PC-3 (cell line): ENCODE results near the gene YTHDF1. TPM values are rescaled to one million over a fixed set of nuclear protein-coding genes. Genes with fewer than 3 reads are reported as not detected.

Source experiments
- ATAC-seq: fragments of 200-7000 bp; cut with Tn5 transposase; 2 replicates; pipeline ENCODE4 v1.9.1; 2020; ENCODE audit warnings: mild to moderate bottlenecking, moderate library complexity
- BruUV-seq: library from RNA; stranded (reverse); fragments of 400-500 nt; replicated peaks from 2 replicates; lab custom pipeline; 2021; lab: Mats Ljungman, UMichigan
- CTCF ChIA-PET: fragments of 300-600 bp; sonication (Branson Sonifier 250); formaldehyde crosslinking; loops from one replicate; lab custom pipeline; 2022; ENCODE audit warnings: antibody characterized with exemption; lab: Charles Lee
- POLR2A ChIA-PET: fragments of 300-600 bp; sonication (Branson Sonifier 250); formaldehyde crosslinking; loops from one replicate; lab custom pipeline; 2022; ENCODE audit warnings: antibody characterized with exemption; ENCODE audit not compliant: unreplicated experiment; lab: Charles Lee
- DNase-seq: peaks from one replicate; pipeline ENCODE4 v3.0.0-alpha.2; 2015
- H2AFZ ChIP-seq: fragments of 300-600 bp; sonication (generic); 2 replicates; pipeline ENCODE4 v1.6.0; 2016; ENCODE audit warnings: antibody characterized with exemption, low read length
- H3F3A ChIP-seq: fragments of 300-600 bp; sonication (generic); one replicate; pipeline ENCODE4 v1.6.0; 2017; ENCODE audit warnings: antibody characterized with exemption, low read length, control low read depth, mild to moderate bottlenecking; ENCODE audit not compliant: unreplicated experiment
- H3K27ac ChIP-seq: fragments of 300-600 bp; sonication (generic); 2 replicates; pipeline ENCODE4 v1.5.1; 2016; ENCODE audit warnings: mild to moderate bottlenecking, low read length
- H3K27me3 ChIP-seq: fragments of 300-600 bp; sonication (generic); 2 replicates; pipeline ENCODE4 v1.6.1; 2016; ENCODE audit warnings: low read length, mixed read lengths
- H3K36me3 ChIP-seq: fragments of 300-600 bp; sonication (generic); 2 replicates; pipeline ENCODE4 v1.6.1; 2016; ENCODE audit warnings: low read depth, mixed run types, low read length, mixed read lengths
- H3K4me1 ChIP-seq: fragments of 300-600 bp; sonication (generic); 2 replicates; pipeline ENCODE4 v1.5.1; 2016; ENCODE audit warnings: low read length; ENCODE audit not compliant: insufficient read depth
- H3K4me2 ChIP-seq: fragments of 300-600 bp; sonication (generic); 2 replicates; pipeline ENCODE4 v1.6.0; 2016; ENCODE audit warnings: low read length
- H3K4me3 ChIP-seq: fragments of 300-600 bp; sonication (generic); 2 replicates; pipeline ENCODE4 v1.5.1; 2016; ENCODE audit warnings: mild to moderate bottlenecking, low read length, mixed read lengths
- H3K79me2 ChIP-seq: fragments of 300-600 bp; sonication (generic); 2 replicates; pipeline ENCODE4 v1.6.1; 2017; ENCODE audit warnings: low read length, mixed read lengths
- H3K9ac ChIP-seq: fragments of 300-600 bp; sonication (generic); 2 replicates; pipeline ENCODE4 v1.6.0; 2016; ENCODE audit warnings: mild to moderate bottlenecking, low read length
- H3K9me2 ChIP-seq: fragments of 300-600 bp; sonication (generic); replicated peaks from 2 replicates; pipeline ENCODE4 v1.6.1; 2016; ENCODE audit warnings: mixed run types, low read length, mixed read lengths
- H3K9me3 ChIP-seq: fragments of 300-600 bp; sonication (generic); 2 replicates; pipeline ENCODE4 v1.6.1; 2016; ENCODE audit warnings: low read length, mixed read lengths
- H4K20me1 ChIP-seq: fragments of 300-600 bp; sonication (generic); 2 replicates; pipeline ENCODE4 v1.6.1; 2016; ENCODE audit warnings: low read length, mixed read lengths
- EZH2 ChIP-seq: fragments of 300-600 bp; sonication (generic); IDR thresholded peaks from one replicate; pipeline ENCODE4 v1.6.1; 2017; ENCODE audit warnings: antibody characterized with exemption, mild to moderate bottlenecking, low read length; ENCODE audit not compliant: unreplicated experiment
- EZH2phosphoT487 ChIP-seq: fragments of 300-600 bp; sonication (generic); IDR thresholded peaks from 2 replicates; pipeline ENCODE4 v1.6.1; 2018; ENCODE audit warnings: mild to moderate bottlenecking, antibody characterized with exemption, low read length, borderline replicate concordance
- intact Hi-C: fragments of 100-400 bp; cut with micrococcal nuclease; formaldehyde crosslinking; loops from 2 replicates; pipeline ENCODE4 v1.9.0; 2023
- total RNA-seq: library from RNA; depleted of rRNA; stranded (reverse); fragments of >200 nt; gene quantifications from 2 replicates; pipeline ENCODE4 v1.2.3, GENCODE V29; 2014
- TF ChIP-seq, protein P1 (sequence below): fragments of 300-600 bp; sonication (generic); conservative IDR thresholded peaks from 2 replicates; pipeline ENCODE4 v1.5.1; 2017; ENCODE audit warnings: antibody characterized with exemption, low read depth, mild to moderate bottlenecking, low read length

The YTHDF1 gene
- total RNA-seq, 1 experiment from 2014 or later, result 30.0 TPM

DNA sequence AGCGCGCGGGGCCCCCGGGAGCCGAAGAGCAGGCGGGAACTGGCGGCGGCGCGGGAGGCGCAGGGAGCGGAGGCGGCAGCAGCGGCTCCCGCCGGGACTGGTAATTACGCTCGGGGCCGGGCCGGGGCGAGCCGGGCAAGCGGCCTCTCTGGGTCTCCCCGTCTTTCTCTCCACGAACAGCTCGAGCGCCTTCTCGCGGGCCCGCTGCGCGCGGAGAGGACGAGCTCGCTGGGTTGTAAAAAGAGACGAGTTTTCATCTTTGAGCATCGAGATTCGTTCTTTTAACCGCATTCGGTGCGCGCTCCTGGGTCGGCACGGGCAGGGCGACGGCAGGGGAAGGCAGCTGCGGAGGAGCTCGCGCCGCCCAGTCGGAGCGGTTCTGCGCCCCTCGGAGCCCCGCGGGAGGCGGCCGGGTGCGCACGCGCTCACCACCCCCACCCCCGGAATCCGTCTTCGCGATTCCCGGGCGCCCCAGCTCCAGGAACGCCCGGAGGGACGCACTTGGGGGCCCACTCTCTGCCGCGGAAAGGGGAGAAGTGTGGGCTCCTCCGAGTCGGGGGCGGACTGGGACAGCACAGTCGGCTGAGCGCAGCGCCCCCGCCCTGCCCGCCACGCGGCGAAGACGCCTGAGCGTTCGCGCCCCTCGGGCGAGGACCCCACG lies 38.0 kb downstream of the YTHDF1 start:
- Histone ChIP-seq H3K27me3 (peaks cover 56% of the 10 kb centered on the region), H2AFZ (no peak overlapping the region), H3K79me2 (no peaks in the 10 kb centered on the region), H4K20me1 (0 out of 2 replicates have a peak, but pooled peaks cover 6% of the 10 kb centered on the region), H3K4me1 (no peaks in the 10 kb centered on the region; the same call in 1 of the 2 replicates), H3K9me3 (no peaks in the 10 kb centered on the region), H3K4me2 (no peak overlapping the region), H3F3A (no peaks in the 10 kb centered on the region), H3K9ac (no peak overlapping the region), H3K36me3 (no peaks in the 10 kb centered on the region), H3K9me2 (no peaks in the 10 kb centered on the region), H3K4me3 (no peak overlapping the region), H3K27ac (no peak overlapping the region)
- ChIA-PET CTCF (no interaction called here), POLR2A (no interaction called here)
- ATAC-seq, result no peak
- TF ChIP-seq, protein P1, sequence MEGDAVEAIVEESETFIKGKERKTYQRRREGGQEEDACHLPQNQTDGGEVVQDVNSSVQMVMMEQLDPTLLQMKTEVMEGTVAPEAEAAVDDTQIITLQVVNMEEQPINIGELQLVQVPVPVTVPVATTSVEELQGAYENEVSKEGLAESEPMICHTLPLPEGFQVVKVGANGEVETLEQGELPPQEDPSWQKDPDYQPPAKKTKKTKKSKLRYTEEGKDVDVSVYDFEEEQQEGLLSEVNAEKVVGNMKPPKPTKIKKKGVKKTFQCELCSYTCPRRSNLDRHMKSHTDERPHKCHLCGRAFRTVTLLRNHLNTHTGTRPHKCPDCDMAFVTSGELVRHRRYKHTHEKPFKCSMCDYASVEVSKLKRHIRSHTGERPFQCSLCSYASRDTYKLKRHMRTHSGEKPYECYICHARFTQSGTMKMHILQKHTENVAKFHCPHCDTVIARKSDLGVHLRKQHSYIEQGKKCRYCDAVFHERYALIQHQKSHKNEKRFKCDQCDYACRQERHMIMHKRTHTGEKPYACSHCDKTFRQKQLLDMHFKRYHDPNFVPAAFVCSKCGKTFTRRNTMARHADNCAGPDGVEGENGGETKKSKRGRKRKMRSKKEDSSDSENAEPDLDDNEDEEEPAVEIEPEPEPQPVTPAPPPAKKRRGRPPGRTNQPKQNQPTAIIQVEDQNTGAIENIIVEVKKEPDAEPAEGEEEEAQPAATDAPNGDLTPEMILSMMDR, result no peak
- TF ChIP-seq EZH2phosphoT487 (peak; percentile 74; the same call in 1 of the 2 replicates), EZH2 (peak; percentile 89)
- intact Hi-C loops, result loop anchor here (2.0 kb wide), 1 partner anchor 121 kb away; no protein-coding TSS in a partner anchor
- no peak for DNase-seq
- BruUV-seq, result no TSS peak

DNA sequence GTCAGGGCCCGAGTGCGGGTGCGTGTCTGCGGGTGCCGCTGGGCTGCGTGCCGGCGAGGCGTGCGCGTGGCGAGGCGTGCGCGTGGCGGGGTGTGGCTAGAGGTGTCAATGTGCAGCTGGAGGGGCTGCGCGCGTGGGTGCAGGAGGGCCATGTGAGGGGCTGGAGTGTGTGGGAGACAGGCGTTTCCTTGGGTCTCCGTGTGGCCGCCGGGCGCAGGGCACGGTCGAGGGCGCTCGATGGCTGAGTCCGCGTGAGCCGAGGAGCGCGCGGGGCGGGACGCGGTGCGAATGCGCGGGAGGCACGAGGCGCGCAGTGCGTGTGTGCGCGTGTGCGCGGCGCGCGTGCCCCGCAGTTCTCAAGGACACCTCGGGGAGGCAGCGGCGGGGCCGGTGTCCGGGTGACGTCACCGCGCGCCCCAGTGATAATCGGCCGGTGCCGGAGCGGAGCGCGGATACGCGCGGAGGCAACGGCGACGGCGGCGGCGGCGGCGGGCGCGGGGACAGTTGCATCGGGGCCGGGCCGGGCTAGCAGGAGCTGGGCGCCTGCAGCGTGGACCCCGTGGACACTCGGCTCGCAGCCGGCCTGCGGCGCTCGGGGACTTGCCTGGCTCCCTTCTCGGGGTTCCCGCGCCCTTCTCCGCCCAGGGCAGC lies 38.7 kb downstream of the YTHDF1 start:
- no peak overlapping the region for H3K4me3 ChIP-seq
- no TSS peak for BruUV-seq
- H3K27me3 ChIP-seq, result peaks cover 56% of the 10 kb centered on the region
- H3K79me2 ChIP-seq, result no peaks in the 10 kb centered on the region
- H3K36me3 ChIP-seq, result no peaks in the 10 kb centered on the region
- ATAC-seq, result no peak
- H4K20me1 ChIP-seq, result 0 out of 2 replicates have a peak, but pooled peaks cover 6% of the 10 kb centered on the region
- H3K9ac ChIP-seq, result no peak overlapping the region
- ChIA-PET POLR2A (no interaction called here), CTCF (no interaction called here)
- intact Hi-C loops, result no loop called here
- no peaks in the 10 kb centered on the region for H3F3A ChIP-seq
- H2AFZ ChIP-seq, result no peak overlapping the region
- H3K9me3 ChIP-seq, result no peaks in the 10 kb centered on the region
- H3K9me2 ChIP-seq, result no peaks in the 10 kb centered on the region
- no peaks in the 10 kb centered on the region; the same call in 1 of the 2 replicates for H3K4me1 ChIP-seq
- H3K27ac ChIP-seq, result no peak overlapping the region
- TF ChIP-seq, protein P1, result no peak
- TF ChIP-seq EZH2phosphoT487 (no peak), EZH2 (no peak)
- no peak for DNase-seq
- H3K4me2 ChIP-seq, result no peak overlapping the region
